ENCODE results near the gene XIRP1.
"Not testable (repeated sequence)": the region's sequence is repeated elsewhere in the genome, so short reads cannot be mapped to it uniquely, and the experiment has no call there.

Gene XIRP1

DNA sequence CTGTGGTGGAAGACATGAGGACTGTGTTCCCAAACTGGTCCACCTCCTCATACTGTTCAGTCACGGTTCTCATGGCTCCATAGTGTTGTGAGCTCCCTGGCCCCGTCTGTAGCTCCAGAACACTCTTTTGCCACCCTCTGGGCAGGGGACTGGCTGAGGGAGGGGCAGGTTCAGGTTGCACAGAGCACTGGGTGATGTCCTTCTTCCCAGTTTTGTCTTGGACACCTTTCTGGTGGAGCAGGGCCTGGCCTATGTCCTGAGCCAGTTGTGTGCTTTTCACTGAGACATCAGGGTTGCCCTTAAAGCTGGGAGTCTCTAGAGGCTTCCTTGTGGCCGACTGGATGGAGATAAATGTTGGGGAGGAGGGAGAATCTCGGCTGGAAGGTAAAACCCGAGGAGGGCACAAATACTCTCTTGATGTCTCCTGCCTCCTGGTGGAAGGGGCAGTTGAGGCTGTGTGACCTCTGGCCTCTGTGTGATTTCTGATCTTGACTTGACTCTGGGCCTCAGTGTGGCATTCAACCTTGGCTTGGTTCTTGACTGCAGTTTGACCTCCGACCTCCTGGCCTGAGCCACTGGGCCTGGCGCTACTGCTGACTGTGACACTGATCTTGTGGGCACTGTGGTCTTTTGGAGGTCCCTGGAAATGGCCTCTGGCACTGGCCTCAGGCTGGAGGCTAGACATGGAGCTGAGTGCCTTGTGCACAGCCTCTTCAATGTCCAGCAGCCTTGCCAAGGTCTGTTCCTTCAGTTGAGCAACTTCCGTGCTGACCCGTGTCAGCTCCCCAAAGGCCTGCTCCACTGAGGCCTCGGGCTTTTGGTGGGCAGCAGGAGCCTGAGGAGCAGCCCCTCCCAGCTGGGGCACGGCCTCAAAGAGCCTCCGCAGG is 8.1 kb downstream of the XIRP1 start:
- FAIRE-seq = no peak

- FAIRE-seq = no peak
These were observed 8.9 kb downstream of the XIRP1 start for GRCh38 chr3:39183211-39184080.

DNA sequence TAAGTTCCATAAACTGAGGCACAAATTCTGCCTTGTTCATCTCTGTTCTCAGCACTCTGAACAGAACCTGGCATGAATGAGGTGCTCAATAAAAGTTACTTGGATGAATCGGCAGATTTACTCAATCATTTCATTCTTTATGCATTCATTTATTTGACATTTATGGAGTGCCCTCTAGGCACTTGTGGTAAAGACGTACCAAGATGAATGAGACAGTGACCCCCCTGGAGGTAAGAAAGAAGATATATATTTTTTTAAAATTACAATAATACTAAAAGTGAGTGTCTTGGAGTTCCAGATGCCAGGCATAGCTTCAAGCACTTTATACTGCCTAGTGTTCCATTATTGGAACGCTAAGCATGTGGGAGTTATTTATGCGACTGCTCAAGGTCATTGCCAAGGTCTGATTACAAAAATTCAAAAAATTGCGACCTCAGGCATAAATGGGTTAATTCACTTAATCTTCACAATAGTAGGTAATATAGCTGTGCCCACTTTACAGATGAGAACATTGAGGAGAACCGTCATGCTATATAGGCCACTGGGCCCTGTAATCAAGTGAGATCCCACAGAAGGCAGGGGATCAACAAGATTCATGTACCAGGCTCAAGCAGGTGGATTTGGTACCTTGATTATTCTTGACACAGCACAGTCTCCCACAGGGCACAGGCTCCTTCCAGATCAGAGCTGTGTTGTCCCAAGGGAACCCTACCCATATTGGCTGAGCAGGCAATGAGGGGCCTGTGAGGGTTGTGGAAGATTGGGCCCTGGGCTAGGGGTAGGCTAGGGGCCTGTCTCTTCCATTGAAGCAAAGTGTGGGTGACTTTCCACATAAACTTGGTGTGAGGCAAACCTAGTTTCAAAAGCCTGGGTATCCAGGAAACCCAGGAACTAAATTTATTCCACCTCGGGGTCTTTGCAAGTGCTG is 10.7 kb downstream of the XIRP1 start:
- FAIRE-seq = no peak

DNA sequence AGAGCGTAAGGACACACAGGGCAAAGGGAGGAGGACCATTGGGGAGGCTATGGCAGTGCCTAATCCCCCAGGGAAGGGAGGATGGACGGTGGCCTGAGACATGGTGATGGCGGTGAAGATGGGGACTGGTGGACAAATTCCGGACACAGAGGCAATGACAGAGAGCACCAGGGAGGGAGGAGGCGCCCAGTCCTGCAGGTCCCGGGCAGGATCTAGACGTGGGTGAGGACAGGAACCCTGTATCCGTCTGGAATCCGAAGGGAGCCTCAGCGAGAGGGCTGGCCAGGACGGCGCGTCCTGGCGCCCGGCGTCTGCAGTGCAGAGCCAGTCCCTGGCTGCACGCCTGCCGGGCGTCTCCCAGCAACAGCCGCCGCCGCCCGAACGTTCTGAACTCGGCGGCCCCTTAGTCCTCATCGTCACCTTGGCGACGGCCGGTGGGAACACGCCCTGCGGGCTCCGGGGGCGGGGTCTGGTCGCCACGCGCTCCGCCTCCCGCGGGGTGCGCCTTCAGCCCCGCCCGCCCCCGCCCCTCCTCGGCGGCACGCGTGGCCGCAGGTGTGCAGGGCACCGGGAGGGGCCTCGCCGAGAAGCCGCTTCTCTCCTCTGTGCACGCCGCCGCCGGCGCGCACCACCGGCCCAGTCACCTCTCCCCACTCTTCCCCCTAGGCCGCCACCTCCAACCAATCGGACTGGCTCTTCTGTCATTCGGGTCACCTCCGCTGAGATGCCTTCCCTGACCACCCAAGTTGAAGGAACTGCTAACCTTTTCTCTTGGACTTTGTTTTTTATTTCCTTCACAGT is 11.6 kb downstream of the XIRP1 start:
- FAIRE-seq = no peak

GRCh38 chr3:39180183-39180545 is 12.2 kb downstream of the XIRP1 start:
- FAIRE-seq = no peak

DNA sequence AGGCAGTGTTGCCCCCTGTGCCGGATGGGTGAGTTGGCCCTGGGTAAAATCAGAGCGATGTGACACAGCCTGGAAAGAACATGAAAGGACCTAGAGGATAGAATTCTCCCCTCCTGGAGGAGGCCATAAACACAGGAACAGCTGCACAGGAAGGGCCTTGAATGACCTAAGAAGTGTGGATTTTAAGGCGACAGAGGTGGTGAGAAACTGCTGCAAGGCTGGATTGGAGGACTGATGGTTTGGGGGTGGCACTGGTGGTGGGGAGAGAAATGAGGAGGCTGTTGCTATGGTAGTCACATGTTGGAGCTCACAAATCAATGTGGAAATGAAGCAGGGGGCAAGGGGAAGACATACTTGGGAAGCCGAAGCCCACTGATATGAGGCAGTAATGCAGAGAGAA is 13.8 kb downstream of the XIRP1 start:
- no peak for FAIRE-seq

DNA sequence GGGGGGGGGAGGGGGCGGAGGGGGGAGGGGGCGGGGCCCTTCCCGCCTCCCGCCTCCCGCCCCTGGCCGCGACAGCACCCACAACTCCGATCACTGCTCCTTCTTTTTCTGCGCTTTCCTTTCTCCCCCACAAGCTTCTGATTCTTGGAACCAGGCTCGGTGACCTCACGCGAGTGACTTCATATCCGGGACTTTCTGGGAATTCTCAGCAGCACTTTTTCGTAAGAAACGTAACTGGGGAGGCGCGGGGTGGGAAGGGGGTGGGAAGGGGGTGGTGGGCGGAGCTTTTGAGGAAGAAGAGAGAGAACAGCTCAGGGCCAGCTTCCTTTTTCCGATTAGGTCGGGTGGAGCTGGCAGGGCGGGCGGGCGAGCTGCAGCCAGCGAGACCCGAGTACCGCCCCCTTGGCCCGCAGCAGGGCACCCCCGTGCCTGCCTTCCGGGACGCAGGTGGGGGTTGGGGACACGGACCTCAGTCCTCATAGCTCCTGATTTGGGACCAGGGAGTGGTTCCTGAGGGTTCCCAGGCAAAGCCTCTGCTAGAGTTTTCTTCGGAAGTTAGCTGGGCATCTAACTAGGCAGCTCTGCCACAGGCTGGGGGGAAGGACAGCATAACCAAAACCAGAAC is 14.6 kb downstream of the XIRP1 start:
- FAIRE-seq = no peak

- no peak for FAIRE-seq
These were observed 16.2 kb downstream of the XIRP1 start for GRCh38 chr3:39176025-39176714.

DNA sequence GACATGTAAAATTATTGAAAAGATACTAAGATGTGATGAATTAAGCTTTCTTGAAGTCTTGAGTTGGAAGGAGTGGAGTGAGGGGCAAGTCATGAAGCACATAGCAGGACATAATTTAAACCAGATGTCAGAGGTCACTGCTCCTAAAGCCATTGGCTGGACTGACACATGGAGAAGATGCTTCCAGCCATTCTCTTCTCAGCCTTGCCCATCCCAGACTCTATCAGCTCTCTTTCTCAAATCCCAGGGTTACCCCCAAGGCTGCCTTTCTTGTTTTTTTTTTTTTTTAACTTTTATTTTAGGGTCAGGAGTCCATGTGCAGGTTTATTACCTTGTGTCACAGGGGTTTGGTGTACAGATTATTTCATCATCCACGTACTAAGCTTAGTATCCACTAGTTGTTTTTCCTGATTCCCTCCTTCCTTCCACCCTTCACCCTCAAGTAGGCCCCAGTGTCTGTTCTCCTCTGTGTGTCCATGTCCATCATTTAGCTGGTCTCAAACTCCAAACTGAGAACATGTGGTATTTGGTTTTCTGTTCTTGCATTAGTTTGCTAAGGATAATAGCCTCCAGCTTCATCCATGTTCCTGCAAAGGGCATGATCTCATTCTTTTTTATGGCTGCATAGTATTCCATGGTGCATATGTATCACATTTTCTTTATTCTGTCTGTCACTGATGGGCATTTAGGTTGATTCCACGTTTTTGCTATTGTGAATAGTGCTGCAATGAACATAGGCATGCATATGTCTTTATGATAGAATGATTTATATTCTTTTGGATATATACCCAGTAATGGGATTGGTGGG is 18.9 kb downstream of the XIRP1 start:
- no peak for FAIRE-seq

- FAIRE-seq = no peak
These were observed 20.5 kb downstream of the XIRP1 start for GRCh38 chr3:39171860-39172259.

- not testable (repeated sequence) for FAIRE-seq
These were observed 21.5 kb downstream of the XIRP1 start for GRCh38 chr3:39170877-39171276.

DNA sequence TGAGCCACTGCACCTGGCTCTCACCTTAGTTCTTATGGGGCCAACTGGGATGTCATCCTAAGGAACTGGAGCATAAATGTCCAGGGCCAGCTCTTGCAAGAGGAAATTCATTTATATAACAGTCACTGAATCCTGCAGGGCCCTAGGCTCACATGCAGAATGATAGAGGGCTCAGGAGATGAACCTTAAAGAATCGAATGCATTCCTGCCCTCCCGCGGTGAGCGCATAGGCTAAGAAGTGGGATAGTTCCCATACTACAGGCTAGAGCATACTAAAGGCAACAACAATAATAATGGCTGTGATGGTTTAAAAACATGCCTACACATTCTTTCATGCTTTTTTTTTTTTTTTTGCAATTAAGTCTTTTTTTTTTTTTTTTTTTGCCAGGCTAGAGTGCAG is 21.9 kb downstream of the XIRP1 start:
- FAIRE-seq = no peak

- FAIRE-seq = no peak
These were observed 22.7 kb downstream of the XIRP1 start for GRCh38 chr3:39169712-39170111.

DNA sequence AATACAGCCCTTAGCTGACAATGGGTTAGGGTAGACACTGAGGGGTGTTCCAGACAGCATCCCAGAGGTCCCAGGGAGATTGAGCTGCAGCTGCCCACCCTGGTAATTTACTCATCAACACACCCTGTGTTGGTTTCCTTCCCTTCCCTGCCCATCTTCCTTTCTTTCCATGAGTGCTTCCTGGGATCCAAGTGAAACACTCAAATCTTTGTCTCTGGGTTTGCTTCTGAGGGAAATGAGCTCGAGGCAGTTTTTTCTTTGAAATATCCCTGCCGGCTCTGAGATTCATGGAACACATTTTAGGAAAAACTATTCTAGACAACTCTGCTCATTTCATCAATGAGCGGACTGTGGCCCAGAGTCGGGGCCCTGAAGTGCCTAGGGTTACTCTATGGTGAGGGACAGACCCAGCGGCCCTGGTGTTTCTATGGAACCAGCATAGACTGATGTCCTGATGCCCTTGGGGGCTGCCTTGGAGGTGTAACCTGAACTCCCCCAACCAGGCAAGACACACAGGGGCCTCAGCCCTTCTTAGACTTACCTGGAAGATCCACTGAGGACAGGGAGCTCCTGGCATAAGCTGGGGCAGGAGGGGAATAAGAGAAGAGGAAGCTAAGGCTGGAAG is 24.1 kb downstream of the XIRP1 start:
- FAIRE-seq = no peak

DNA sequence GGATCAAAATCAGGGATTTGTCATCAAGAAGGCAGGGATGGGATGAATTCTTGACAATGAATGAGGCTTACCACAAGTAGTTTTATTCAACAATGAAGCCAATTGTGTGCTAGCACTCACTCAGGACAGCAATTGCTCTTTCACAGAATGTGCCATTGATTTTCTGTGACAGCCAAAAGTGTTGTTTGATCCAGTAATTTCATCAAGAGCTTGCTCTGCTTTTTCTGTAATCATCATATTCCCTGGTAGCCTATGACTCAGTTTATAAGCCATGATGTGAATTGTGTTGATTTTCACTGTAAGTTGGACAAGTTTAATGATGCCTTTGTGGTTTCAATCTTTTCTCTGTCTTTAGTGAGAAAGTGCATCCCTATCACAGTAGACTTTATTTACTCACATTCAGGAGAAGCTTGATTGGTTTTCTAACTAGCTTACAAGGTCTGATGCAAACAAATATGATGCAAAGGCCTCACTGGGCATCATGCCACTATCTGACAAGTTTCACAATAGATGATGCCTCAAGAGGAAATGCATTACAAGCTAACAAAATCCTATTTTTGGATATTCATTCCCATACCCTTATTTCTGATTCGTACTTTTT is 25.4 kb downstream of the XIRP1 start:
- no peak for FAIRE-seq

GRCh38 chr3:39166134-39166710 is 26.2 kb downstream of the XIRP1 start:
- FAIRE-seq = no peak

DNA sequence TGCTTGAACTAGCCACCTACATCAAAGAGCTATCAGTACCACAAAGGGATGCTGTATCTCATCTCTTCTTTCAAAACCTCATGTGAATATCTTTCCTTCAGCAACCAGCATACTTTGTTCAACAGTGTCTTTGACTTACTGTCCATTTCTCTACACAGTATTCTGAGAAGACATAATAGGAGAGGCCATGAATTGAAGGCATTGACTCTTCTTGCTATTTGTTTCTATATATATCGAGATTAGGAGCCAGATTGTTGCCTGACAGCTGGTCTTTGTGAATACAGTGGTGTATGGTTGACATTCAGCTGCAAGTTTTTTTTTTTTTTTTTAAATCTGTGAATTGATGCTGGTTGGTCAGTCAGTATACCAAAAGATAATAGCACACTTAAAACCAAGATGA is 26.9 kb downstream of the XIRP1 start:
- FAIRE-seq = no peak

GRCh38 chr3:39164414-39164813 is 28.0 kb downstream of the XIRP1 start:
- no peak for FAIRE-seq

Measured in A204.1 (cell line).